SIG-M5 (cell line): Measurements from ENCODE around the gene EPHB1.

Experiments used
- DNase-seq: peaks from one replicate; lab custom pipeline; 2025; lab: John Stamatoyannopoulos, UW

Gene EPHB1

DNA sequence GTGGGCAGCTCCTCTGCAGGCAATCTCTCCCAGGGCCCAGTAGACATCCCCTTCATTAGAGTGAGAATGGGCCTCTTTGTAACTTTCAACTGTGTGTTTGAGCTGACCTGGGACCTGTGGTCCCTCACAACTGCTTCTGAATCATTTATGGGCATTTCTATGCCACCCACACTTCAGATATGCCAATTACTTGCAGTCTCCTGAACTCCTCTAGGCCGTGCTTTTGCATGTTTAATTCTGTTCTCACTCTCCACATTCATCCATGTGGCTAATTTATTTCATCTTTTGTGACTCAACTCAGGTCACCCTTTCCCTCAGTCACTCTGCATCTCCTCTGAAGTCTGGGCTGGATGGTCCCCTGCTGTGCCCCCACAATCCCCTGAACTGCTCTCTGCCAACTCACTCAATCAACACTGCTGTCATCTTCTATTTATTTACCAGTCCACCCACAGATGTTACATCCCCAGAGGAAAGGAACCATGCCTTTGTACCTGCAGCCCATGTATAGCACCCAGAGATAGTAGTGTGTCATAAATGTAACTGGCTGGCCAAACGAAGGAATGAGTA, 364.7 kb downstream of the EPHB1 start:
- no peak for DNase-seq

DNA sequence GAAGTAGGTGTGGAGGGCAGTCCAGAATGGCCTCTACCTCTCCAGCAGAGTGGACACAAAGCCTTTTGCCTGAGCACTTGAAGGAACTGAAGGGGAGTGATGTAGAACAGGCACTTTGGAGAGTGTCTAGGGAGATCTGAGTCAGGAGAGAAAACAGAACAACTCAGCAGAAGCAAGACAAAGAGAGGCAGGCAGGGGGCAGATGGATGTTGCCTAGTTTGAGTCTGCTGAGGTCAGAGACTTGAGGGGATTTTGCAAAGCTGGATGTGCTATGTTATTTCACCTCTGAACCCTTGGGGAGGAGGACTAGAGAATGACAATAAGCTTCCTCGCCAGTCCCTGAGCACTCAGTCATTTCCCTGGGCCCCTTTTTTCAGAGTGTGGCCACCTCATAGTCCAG, 366.4 kb downstream of the EPHB1 start:
- no peak for DNase-seq

DNA sequence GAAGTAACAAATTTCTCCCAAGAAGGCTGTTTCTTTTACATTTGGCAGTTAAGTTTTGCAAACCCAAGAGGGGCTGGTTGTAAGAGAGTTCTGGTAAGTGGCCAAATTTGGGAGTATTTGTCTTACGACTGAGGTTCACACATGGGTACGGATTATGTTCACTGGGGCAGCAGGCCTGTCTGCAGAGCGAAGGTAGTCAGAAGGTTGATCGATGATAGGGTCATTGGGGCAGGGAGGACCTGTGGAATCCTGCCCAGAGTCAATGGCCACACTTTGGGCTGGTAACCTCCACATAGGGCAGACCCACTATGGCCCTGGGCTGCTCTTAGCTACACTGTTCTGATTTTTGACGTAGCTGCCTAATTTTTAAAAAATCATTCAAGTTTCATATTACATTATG, 368.6 kb downstream of the EPHB1 start:
- no peak for DNase-seq

DNA sequence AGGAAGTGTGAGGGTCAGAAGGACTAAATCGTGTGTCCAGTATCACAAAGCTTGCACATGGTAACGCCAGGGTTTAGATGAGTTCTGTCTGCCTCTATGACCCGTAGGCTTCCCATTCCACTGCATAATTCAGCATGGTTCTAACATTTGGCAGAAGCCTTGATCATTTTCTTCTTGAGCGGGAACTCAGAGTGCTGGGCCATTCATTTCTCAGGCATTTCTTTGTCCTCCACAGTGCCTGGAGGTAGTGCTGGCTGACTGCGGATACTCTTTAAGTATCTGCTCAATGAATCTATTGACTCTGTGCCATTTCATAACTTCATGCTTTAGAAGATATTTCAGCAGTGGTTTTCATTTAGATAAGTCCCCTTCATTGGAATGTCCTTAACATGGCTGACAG, 370.2 kb downstream of the EPHB1 start:
- DNase-seq = no peak

DNA sequence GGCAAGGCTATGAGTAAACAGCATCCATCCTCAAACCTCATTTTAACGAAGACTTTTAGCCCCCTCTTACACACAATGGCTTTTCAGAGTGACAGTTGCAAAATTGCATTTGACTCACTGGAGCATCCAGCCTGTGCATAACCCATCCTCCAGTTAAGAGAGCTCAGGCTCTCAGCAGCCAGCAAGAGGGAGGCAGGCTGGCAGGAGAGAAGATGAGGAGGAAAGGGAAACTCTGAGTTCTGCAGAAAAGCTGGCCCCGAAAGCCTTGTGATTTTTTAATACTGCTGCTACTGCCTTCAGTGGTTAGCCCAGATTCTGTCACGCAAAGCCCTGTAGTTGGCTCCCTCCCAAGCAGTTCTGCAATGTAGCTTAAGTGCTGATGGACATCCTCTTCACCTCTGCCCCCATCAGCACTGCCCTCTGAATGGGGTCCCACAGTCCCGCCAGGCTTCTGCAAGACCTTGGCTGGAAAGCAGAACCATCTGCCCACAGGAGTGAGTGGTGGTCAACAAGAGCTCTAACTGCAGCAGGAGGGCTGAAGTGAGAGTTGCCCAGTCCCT, 371.3 kb downstream of the EPHB1 start:
- no peak for DNase-seq

DNA sequence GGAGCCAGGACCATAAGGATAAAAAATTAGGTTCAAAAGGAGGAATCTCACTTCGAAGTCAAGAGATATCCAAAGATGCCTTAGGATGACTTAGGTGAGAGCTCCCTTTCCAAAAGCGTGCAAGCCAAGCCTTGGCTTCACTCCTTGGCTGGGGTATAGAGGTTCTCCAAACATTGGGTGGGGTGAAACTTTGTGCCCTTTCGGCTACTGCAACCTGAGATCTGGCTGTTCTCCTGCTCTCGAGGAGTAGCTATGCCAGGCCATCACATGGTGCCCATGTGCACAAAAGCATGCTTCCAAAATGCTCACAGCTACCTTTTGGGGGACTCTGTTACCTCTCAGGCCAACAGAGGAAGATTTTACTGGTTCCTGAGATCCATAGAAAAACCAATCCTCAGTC, 373.8 kb downstream of the EPHB1 start:
- DNase-seq = no peak

DNA sequence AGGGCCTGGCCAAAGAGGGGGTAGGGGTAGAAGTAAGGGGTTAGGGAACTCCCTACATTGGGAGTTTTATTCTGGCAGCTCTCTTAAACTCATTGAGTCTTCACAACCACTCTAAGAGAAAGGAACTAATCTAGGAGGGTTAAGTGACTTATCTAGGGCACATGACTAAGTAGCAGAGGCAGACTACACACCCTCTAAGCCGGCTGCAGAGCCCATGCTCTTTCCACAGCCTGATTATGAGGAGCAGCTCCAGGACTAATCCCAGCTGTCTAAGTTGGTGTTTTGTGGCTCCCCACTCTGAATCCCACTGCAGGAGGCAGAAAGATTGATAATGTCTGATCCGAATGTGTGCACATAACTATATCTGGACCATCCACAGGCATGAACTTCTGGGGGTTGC, 374.6 kb downstream of the EPHB1 start:
- no peak for DNase-seq

DNA sequence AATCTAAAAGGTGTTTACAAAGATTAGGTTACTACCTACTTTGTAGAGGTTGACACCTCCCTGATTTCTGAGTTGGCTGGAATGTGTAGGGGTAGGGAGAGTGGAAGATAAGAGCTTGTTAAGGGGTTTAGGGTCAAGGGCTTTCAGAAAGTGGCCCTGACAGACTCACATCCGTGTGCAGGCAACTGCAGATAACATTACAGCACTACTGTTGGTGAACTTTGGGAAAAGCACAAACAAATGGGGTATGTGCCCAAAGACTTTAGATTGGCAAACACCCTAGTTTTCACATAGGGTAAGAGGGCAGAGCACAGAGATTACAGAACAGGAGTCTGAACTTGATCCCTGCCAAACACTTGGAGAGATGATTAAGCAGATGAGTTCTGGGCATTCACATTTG, 375.7 kb downstream of the EPHB1 start:
- no peak for DNase-seq

DNA sequence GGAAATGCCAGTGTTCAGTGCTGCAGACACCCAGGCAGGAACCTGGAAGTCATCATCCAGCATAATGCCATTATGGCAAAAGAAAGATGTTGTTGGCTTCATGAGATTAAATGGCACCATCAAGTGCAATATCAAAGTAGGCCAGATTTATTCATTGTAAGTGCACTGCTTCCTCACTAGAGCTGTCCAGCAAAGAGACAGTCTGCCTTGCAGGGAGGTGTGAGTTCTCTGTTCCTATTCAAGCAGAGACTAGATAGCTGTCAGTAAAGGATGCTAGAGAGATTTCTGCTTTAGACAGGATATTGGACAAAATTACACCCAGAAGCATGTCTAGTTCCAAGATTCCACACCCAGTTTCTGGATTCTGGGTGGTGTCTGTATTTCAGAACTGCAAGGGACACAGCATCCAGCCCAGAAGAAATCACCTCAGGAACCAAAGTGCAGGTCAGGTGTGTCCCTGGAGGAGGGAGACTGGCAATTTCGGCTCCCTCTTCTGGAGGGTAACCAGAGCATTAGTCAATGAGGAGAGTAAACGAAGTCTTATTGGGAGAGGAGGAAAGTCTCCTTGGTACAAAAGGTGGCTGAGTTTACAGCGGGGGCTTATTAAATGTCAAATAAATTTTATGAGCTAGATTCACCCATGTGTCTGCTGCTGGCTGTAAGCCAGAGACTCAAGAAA, 377.3 kb downstream of the EPHB1 start:
- no peak for DNase-seq

DNA sequence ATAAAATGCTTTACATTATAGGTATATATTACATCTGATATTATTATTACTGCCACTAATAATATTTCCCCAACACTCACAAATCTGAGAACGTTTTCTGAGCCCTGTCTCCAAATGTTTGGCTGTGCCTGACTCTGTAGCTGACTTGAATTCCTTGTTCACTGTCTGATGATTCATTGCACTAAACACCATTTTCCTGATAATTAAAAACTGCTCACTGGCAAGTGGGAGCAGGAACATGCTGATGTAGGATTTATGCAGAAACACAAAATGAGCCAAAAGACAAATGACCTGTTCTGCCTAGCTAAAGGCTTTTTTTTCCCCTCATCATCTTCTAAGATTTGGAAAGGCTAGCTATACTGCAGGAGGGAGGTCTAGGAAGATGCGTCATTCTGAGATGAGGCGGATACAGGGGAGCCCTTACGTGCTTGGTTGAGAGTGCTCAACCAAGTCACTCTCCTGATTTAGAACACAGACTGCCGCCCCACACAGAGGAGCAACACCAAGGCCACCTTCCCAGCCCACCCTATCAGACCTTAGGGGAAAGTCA, 380.7 kb downstream of the EPHB1 start:
- no peak for DNase-seq

DNA sequence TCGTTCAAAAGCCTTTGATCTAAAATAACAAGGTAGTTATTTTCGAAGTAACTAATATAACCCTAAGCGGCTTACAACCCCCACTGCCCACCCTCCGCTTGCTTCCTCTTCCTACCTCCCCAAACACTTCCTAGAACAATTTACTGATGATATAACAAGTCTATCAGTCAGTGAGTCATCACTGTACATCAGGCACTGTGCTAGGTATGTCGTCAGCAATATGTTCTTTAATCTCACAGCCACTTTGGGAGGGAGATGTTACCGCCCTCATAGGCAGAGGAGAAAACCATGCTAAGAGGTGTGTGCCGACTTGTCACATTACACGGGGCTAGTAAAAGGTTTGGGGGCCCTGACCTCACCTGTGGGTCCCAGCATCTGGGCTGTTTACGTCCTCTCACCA, 381.8 kb downstream of the EPHB1 start:
- no peak for DNase-seq

DNA sequence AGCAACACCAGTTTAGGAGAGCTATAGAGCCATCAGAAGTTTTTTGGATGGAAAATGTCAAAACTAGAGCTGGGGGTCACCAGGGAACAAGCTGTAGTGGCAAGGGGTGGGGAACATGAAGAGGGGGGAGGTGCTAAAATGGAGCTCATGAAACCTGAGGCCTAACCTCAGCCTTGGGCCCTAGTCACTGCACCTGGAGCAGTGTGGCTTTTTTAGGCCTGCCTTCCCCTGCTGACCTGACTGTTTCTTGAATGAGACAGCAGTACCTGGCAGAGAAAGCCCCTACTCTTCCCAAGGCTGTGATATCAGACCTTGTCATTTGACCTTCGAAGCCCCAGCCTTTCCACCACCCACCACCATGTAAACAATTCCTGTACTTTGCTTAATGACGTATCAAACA, 383.5 kb downstream of the EPHB1 start:
- no peak for DNase-seq

DNA sequence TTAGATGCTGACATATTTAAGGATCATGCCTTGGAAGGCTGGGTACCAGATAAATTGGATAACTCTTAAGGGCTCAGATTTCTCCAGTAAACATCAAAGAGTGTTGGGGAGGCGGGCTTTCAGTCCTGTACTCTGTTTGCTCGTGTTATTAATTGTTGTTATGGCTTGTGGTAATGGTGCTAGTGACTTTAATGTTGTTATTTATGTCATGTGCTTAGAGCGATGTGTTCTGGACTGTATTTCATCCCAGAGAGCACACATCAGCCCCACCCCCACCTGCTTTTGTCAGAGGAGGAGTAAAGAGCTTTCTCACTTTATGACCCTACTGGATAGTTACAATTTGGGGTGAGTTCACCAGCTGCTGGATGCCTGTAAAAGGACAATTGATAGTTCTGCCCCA, 386.3 kb downstream of the EPHB1 start:
- no peak for DNase-seq

DNA sequence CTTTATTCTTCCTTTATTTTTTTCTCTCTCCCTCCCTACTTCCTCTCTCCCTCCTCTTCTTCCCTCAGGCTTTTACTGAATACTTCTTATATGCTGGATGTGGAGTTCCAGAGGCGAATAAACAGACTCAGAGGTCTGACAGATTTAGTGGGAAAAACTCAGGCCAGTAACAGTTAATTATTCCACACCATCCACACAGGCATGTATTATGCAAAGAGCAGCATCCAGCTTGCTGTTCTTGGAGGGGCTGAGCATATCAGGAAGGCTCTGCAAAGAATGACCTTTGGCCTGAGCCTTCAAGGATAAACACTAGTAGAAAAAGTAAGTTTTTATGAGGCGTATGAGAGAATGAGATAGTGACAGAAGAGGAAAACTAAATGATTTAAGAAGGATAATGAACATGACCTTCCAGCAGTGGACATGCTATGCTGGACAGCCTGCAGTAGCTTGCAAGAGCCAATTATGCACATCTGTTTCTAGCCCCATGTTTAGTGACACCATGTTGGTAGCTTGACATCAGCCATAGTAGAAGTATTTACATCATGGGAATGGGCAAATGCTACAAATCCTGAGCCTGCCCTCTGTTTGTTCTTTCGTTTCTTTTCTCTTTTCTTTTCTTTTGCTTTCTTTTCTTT, 387.4 kb downstream of the EPHB1 start:
- DNase-seq = no peak

DNA sequence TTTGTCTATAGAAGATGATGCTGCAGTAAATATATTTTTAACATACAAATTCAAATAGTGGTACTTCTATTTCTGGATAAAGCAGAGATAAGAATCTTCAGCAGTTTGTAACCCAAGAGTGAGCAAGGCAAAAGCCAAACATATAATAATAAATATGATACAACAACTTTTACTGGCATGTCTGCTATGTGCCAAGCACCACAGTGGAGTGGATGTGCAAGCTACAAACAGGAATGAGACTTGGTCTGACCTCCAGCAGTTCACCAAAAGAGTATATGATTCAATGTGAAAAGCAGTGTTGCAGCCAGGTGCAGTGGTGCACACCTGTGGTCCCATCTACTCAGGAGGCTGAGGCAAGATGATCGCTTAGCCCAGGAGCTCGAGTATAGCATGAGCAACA, 395.6 kb downstream of the EPHB1 start:
- no peak for DNase-seq

DNA sequence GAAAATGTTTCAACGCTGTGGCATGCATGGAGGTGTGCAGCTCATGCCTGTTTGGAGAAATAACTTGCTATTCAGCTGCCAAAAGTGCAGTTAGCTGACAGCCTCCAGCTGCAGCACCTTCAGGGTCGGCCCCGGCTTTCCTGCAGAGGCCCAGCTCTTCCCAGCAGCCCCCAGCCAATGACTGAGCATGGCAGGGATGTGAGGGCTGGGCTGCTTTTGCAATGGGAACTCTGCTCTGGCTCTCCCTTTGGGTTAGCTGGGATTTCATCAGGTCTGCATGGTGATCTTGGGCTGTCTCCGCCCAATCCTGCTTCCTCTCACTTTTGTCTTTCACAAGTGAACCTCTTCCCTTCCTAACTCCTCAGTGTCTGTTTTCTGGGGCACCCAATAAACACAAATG, 396.6 kb downstream of the EPHB1 start:
- DNase-seq = no peak

DNA sequence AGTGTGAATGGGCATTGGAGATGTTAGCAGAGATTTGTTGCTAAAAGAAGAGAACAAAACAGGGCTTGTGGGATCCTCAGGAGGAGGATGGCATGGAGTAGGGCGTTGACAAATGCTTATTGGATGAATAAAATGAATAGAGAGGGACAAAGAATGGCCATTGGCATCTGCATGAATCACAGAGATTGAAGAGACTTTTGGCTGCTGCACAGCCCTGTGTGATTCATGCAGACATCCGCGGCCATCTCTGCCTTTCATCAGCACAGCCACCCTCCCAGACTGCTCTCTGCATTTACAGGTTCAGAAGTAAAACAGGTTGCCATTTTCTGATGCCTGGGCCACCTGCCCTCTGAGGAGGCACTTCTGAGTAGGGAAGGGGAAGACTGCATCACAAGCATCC, 397.9 kb downstream of the EPHB1 start:
- no peak for DNase-seq

DNA sequence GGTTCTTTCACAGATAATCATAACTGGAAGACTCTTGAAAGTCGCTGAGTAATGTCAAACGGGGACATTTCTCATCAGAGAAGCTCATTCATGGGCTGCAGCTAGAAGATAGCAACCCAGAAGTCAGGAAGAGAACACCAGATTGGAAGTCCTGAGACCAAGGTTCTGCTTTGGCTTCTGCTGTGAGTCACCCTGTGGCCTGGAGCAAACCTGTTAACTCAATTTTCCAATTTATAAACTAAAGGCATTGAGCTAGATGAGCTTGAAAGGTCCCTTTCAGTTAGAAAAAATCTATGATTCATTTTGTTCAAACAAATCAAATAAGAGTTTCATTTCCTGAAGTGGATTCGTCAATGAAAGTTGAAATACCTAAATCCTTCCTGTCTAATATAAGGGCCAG, 402.2 kb downstream of the EPHB1 start:
- no peak for DNase-seq

DNA sequence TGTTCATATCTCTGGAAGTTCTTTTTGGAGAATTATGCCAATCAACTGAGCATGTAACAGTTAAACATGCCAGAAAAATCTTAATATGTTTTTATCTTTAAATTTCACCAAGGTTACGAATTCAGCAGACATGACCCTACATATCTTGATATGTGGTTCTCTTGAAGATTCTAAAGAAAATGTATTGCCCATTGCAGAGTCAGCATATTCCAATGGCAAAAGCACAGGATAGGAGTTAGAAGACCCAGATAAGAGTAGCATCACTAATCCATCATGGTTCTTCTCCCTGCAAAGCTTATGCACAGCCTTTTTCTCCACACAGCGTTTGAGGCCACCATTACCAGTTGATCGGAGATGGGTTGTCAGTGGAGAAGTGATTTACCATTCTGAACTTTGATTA, 402.8 kb downstream of the EPHB1 start:
- no peak for DNase-seq

DNA sequence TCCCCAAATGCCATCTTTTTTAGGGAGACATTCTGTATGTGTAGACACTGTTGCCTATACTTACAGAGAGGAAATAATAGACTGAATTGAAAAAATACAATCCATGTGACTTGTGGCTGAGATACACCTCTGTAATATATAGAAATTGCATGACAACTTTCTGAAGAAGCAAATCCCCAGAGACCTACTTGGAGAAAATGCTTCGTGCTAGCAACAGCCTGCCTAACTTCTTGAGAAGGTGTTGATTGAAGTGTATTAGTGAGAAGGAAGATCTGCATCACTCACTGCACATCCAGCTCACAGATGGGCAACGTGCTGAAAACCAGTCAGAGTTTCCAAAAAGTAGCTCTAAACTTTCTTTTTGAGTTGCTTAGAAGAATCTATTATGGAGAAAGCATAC, 404.1 kb downstream of the EPHB1 start:
- no peak for DNase-seq

DNA sequence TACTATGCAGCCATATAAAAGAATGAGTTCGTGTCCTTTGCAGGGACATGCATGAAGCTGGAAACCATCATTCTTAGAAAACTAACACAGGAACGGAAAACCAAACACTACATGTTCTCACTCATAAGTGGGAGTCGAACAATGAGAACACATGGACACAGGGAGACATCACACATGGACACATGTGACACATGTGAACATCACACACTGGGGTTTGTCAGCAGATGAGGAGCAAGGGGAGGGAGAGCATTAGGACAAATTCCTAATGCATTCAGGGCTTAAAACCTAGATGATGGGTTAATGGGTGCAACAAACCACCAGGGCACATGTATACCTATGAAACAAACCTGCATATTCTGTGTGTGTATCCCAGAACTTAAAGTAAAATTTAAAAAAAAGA, 408.0 kb downstream of the EPHB1 start:
- DNase-seq = no peak

DNA sequence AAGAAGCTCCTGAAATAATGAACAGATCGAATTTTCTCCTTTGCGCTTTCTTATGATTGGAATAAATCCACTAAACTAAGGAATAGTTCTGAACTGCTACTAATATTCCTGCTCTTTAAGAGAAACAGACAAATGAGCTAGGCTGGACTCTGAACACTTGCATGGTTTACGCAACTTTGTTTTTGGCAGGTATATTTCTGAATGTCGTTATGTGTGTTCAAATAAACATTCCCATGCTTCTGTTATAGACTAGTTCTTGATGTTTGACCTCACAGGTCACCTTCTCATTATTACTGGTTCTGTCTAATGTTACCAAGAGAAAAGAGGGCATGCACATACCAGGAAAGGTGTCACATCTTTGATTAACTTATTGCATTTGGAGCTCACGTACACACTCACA, 418.2 kb downstream of the EPHB1 start:
- no peak for DNase-seq

DNA sequence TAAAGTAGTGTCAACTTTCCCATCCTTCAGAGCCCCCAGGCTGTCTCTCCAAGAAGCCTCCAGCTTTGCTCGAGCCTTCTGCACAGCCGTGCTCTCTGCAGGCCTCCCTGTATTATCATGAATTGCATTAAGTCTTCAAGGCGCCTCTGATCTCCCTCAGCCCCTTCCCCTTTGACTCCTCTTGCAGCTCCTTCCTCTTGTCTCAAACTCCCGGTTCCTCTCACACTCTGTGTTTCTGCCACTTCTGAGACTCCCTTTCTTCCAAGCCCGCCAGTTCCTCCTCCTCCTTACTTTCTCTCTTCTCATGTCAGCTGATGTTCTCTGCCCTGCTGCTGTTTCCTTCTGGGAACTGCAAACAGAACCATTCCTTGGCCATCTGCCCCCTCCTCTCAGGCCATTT, 418.8 kb downstream of the EPHB1 start:
- no peak for DNase-seq
